ENCODE measurements around the gene ZSCAN22.

Gene ZSCAN22

GRCh38 chr19:58386576-58387337, 60.0 kb downstream of the ZSCAN22 start, which contains the start of gene RPS5:
Gene RPS5, plus strand, starts transcription at chr19:58387269. Its CDS starts 869 bp downstream, at chr19:58388138.
- Mint-ChIP-seq H3K4me1 (peaks cover 30% of the 10 kb centered on the region), H3K9me3 (no peaks in the 10 kb centered on the region), H3K27me3 (ENCODE audit: low read depth) (no peaks in the 10 kb centered on the region), H3K36me3 (ENCODE audit: low read depth) (peaks cover 24% of the 10 kb centered on the region), H3K27ac (peak within 1 kb of the TSS; percentile 100), H3K4me3 (peak within 1 kb of the TSS; percentile 97 to 99 (median 98))
- no peak for TF ChIP-seq CTCF (IDR thresholded peaks at IDR 0.05; ENCODE audit: unreplicated experiment in 3 of 3)

- H3K27me3 Mint-ChIP-seq (ENCODE audit: low read depth) = no peaks in the 10 kb centered on the region
- H3K9me3 Mint-ChIP-seq = no peaks in the 10 kb centered on the region
- H3K27ac Mint-ChIP-seq = peak overlapping the region; percentile 100
- peaks cover 26% of the 10 kb centered on the region for H3K36me3 Mint-ChIP-seq (ENCODE audit: low read depth)
- no peak for TF ChIP-seq CTCF (IDR thresholded peaks at IDR 0.05; ENCODE audit: unreplicated experiment in 3 of 3)
- H3K4me3 Mint-ChIP-seq = peak overlapping the region; percentile 97 to 99 (median 98)
- peaks cover 25% of the 10 kb centered on the region for H3K4me1 Mint-ChIP-seq
Measured at GRCh38 chr19:58387338-58388174, 60.8 kb downstream of the ZSCAN22 start.

- no peaks in the 10 kb centered on the region for H3K27me3 Mint-ChIP-seq (ENCODE audit: low read depth)
- TF ChIP-seq CTCF (IDR thresholded peaks at IDR 0.05; ENCODE audit: unreplicated experiment in 3 of 3) = no peak
- peak overlapping the region; percentile 100 for H3K27ac Mint-ChIP-seq
- H3K36me3 Mint-ChIP-seq (ENCODE audit: low read depth) = peaks cover 32% of the 10 kb centered on the region
- peaks cover 25% of the 10 kb centered on the region for H3K4me1 Mint-ChIP-seq
- peak overlapping the region; percentile 97 to 99 (median 98) for H3K4me3 Mint-ChIP-seq
- H3K9me3 Mint-ChIP-seq = no peaks in the 10 kb centered on the region
Measured at GRCh38 chr19:58388175-58388526, 61.4 kb downstream of the ZSCAN22 start.

Data from nephron (organoid).